Stimulated activated CD4-positive, alpha-beta T cell treated with anti-CD3 and anti-CD28 coated beads, TNF-alpha, amount 100 ng/mL, for 24 hours (primary cell): ENCODE data around the gene TMEM140.
"Not testable (repeated sequence)": the region's sequence is repeated elsewhere in the genome, so short reads cannot be mapped to it uniquely, and the experiment has no call there.

Experiments
- DNase-seq, 3 experiments: peaks; one replicate each; pipeline ENCODE4 v3.0.0-alpha.2; 2020; ENCODE audit warnings: low read depth in 3 of 3

TMEM140 gene

GRCh38 chr7:135158874-135159273 is 11.0 kb downstream of the TMEM140 start:
- DNase-seq: no peak

GRCh38 chr7:135159359-135160085 is 11.7 kb downstream of the TMEM140 start:
- DNase-seq: no peak

- DNase-seq: no peak
Measured at GRCh38 chr7:135160098-135160857, 12.4 kb downstream of the TMEM140 start.

- no peak for DNase-seq
Measured at GRCh38 chr7:135160858-135161653, 13.2 kb downstream of the TMEM140 start.

- DNase-seq: no peak
Measured at GRCh38 chr7:135161669-135162068, 13.8 kb downstream of the TMEM140 start.

GRCh38 chr7:135162382-135163001 is 14.6 kb downstream of the TMEM140 start:
- no peak for DNase-seq

- no peak for DNase-seq
Measured at GRCh38 chr7:135164357-135165061, 16.6 kb downstream of the TMEM140 start.

GRCh38 chr7:135165862-135166261 is 18.0 kb downstream of the TMEM140 start:
- DNase-seq: no peak

- DNase-seq: no peak
Measured at GRCh38 chr7:135166338-135166990, 18.6 kb downstream of the TMEM140 start.

- DNase-seq: no peak
Measured at GRCh38 chr7:135167365-135167917, 19.6 kb downstream of the TMEM140 start.

GRCh38 chr7:135168001-135168400 is 20.1 kb downstream of the TMEM140 start:
- DNase-seq: no peak

GRCh38 chr7:135168489-135169140 is 20.7 kb downstream of the TMEM140 start:
- no peak for DNase-seq

- DNase-seq: peak in 2 of 3 experiments; percentile 23 to 61
Measured at GRCh38 chr7:135169141-135169963, 21.5 kb downstream of the TMEM140 start.

GRCh38 chr7:135169964-135170273 is 22.0 kb downstream of the TMEM140 start:
- no peak for DNase-seq

- DNase-seq: peak; percentile 83 to 92 (median 87)
Measured at GRCh38 chr7:135170274-135170997, 22.6 kb downstream of the TMEM140 start, which contains the start of gene CYREN. TSS of gene CYREN (minus strand) at chr7:135170707. CDS start at chr7:135168922, 1,785 bp downstream.

- DNase-seq: not testable (repeated sequence)
Measured at GRCh38 chr7:135170998-135171481, 23.2 kb downstream of the TMEM140 start.

- DNase-seq: not testable (repeated sequence)
Measured at GRCh38 chr7:135171581-135172291, 23.9 kb downstream of the TMEM140 start.
